C4-2B (cell line): ENCODE results near the gene GCH1.

Experiments used
- H3K27ac ChIP-seq: fragments of 450-650 bp; 2 replicates; pipeline ENCODE4 v1.5.1; 2017
- ZFX ChIP-seq: fragments of 450-650 bp; IDR thresholded peaks from 2 replicates; pipeline ENCODE4 v1.6.1; 2017
- TF ChIP-seq, protein P1 (sequence below): fragments of 450-650 bp; conservative IDR thresholded peaks from 2 replicates; pipeline ENCODE4 v1.5.1; 2017; ENCODE audit warnings: mild to moderate bottlenecking

Gene GCH1

DNA sequence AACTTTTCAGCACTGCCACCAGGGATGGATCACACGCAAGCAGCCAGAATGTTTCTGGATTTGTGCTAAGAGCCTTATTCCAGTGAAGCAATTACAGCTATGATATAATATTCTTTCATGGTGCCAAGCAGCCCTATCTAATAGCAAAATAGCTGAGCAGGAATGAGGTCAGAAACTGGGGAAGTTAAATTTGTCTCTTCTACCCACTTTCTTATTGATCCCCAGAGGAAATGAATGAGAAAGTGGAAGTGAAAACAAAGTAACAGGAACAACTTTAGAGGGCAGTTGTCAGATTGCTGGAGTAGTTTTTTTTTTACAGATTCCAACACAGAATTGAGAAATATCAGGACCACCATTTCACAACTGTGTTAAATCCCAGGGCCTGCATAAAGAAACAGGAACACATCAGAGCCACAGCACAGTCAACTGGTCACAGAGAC, 44.8 kb downstream of the GCH1 start:
- H3K27ac ChIP-seq = no peak overlapping the region
- TF ChIP-seq, protein P1, sequence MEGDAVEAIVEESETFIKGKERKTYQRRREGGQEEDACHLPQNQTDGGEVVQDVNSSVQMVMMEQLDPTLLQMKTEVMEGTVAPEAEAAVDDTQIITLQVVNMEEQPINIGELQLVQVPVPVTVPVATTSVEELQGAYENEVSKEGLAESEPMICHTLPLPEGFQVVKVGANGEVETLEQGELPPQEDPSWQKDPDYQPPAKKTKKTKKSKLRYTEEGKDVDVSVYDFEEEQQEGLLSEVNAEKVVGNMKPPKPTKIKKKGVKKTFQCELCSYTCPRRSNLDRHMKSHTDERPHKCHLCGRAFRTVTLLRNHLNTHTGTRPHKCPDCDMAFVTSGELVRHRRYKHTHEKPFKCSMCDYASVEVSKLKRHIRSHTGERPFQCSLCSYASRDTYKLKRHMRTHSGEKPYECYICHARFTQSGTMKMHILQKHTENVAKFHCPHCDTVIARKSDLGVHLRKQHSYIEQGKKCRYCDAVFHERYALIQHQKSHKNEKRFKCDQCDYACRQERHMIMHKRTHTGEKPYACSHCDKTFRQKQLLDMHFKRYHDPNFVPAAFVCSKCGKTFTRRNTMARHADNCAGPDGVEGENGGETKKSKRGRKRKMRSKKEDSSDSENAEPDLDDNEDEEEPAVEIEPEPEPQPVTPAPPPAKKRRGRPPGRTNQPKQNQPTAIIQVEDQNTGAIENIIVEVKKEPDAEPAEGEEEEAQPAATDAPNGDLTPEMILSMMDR = no peak
- TF ChIP-seq ZFX = no peak

DNA sequence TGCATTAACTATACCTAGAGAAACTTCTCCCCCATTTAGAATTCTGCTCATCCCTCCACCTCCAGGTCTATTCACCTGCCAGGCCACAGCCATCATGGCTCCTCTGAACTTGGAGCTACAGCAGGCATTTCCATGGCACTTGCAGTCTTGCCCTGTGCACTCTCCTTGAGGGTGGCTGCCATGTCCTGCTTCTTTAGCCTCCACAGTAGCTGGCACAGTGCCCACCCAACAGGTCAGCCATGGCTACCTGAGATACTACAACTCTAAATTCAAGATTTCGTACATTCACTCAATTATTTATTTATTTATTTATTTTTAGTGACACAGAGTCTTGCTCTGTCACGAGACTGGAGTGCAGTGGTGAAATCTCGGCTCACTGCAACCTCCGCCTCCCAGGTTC, 46.5 kb downstream of the GCH1 start:
- TF ChIP-seq, protein P1 = no peak
- no peak for TF ChIP-seq ZFX
- H3K27ac ChIP-seq = no peak overlapping the region

DNA sequence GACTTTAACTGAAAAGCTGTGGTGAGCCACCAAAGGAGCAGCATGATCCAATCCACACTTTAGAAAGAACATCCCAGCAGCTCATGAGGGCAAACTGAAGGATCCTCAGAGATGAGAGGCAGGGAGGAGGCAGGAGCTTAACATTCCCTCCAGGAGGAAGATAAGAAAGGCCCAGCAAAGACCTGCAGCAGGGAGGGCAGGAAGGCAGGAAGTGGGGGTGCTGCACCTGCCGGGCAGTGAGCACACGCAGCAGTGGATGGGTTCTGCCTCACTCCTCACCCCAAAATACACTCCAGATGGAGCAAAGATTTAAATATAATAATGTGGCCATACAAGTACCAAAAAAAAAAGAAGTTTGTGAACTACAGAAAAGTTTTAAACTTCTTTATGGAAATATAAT, 48.4 kb downstream of the GCH1 start:
- no peak for TF ChIP-seq ZFX
- TF ChIP-seq, protein P1 = no peak
- H3K27ac ChIP-seq = no peak overlapping the region

DNA sequence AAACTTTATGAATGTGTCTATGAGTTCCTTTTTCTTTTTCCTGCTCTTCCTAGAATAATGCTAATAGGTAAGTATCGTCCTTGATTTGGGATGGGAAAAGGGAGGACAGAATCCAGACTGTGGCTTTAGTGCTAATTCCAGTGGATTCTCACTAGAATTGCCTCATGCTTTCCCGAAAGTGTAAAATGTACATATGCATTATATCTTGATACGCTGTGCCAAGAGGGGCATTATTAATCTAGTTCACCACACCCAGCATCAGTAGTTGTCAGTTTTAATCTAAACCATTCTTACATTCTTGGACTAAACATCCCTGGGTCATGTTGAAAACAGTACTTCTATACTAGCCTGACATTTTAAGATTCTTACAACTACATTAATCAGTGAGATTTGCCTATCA, 49.3 kb downstream of the GCH1 start:
- TF ChIP-seq, protein P1 = no peak
- no peak for TF ChIP-seq ZFX
- no peak overlapping the region for H3K27ac ChIP-seq

DNA sequence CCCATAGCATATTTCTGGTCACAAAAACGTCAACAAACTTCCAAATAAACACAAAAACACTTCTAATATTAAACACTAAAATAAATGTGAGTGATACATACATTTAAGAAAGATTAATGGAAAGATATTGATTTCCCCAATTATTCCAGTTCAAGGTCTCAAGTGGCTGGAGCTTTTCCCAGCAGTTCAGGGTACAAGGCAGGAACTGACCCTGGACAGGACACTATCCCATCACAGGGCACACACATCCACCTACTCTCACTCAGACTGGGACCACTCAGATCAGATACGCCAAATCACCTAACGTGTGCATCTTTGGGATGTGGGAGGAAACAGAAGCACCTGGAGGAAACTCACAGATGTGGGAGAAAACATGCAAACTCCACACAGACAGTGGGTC, 50.4 kb downstream of the GCH1 start:
- H3K27ac ChIP-seq = no peak overlapping the region
- TF ChIP-seq, protein P1 = no peak
- no peak for TF ChIP-seq ZFX

DNA sequence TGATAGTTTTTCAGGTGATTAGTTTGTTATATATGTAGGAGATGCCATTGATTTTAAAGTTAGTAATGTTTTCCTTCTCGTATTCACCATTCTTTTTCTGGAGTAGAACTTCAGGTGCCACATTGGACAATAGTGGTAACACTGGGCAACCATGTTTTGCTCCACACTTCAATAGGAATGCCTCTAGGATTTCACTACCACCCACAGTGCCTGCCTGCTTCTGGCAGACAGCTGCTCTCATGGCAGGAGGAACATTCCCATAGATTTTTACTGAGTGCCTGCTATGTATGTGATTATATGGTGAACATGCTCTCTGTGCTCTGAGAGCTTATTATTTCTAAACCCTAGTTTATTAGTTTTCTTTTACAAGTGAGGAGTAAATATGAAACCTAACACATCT, 53.7 kb downstream of the GCH1 start:
- no peak overlapping the region for H3K27ac ChIP-seq
- TF ChIP-seq, protein P1 = no peak
- TF ChIP-seq ZFX = no peak

DNA sequence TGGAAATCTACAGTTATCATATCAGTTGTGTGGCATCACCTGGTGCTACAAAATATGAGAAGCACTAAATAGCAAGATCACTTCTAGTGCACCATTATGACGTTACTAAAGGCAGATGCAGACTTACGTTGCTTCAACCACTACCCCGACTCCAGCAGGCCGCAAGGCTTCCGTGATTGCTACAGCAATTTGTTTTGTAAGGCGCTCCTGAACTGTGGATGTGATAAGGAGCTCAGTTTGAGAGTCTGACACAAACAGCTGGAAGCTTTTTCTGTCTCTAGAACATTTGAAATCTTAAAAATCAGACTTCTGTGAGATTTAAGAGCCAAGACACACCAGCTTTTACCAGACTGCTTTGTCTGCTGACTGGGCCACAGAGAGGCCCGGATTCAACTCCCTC, 57.0 kb downstream of the GCH1 start:
- no peak overlapping the region for H3K27ac ChIP-seq
- no peak for TF ChIP-seq ZFX
- TF ChIP-seq, protein P1 = no peak
